IMR-90 (cell line): ENCODE data around the gene FLII. TPM values are rescaled to one million over a fixed set of nuclear protein-coding genes. Genes with fewer than 3 reads are reported as not detected.

Experiments
- ATAC-seq: fragments of 200-7000 bp; cut with Tn5 transposase; 2 replicates; pipeline ENCODE4 v1.9.1; 2020; ENCODE audit warnings: low read depth, mild to moderate bottlenecking, moderate library complexity
- BruUV-seq: library from RNA; stranded (reverse); fragments of 400-500 nt; replicated peaks from 2 replicates; lab custom pipeline; 2021; lab: Mats Ljungman, UMichigan
- CTCF ChIA-PET: fragments of 300-600 bp; formaldehyde crosslinking; extraction: SDS; loops from one replicate; lab custom pipeline; 2021; ENCODE audit warnings: antibody characterized with exemption; lab: Yijun Ruan, JAX
- POLR2A ChIA-PET: fragments of 300-600 bp; sonication (Branson Sonifier 250); formaldehyde crosslinking; loops from one replicate; lab custom pipeline; 2022; ENCODE audit warnings: antibody characterized with exemption; ENCODE audit not compliant: unreplicated experiment; lab: Charles Lee
- DNase-seq: peaks from one replicate; pipeline ENCODE4 v3.0.0; 2013
- H2AFZ ChIP-seq: replicated peaks from 2 replicates; pipeline ENCODE3; 2013; ENCODE audit warnings: low read length, mild to moderate bottlenecking; ENCODE audit not compliant: poor library complexity
- H2AK5ac ChIP-seq: 2 replicates; pipeline ENCODE4 v1.6.1; 2013; ENCODE audit warnings: low read depth, low read length, inconsistent platforms
- H2AK9ac ChIP-seq: replicated peaks from 2 replicates; pipeline ENCODE3; 2013; ENCODE audit warnings: mild to moderate bottlenecking, low read depth, low read length, moderate library complexity; ENCODE audit not compliant: poor library complexity
- H2BK120ac ChIP-seq: 2 replicates; pipeline ENCODE4 v1.6.1; 2013; ENCODE audit warnings: low read depth, low read length, inconsistent platforms
- H2BK15ac ChIP-seq: 3 replicates; pipeline ENCODE4 v1.6.1; 2013; ENCODE audit warnings: low read depth, low read length, inconsistent platforms
- H2BK20ac ChIP-seq: 2 replicates; pipeline ENCODE4 v1.6.1; 2013; ENCODE audit warnings: low read depth, mild to moderate bottlenecking, inconsistent platforms, low read length, moderate library complexity
- H2BK5ac ChIP-seq: 2 replicates; pipeline ENCODE4 v1.6.1; 2013; ENCODE audit warnings: mild to moderate bottlenecking, low read depth, low read length, inconsistent platforms; ENCODE audit not compliant: poor library complexity, severe bottlenecking
- H3K14ac ChIP-seq: replicated peaks from 2 replicates; pipeline ENCODE4 v1.6.1; 2013; ENCODE audit warnings: low read depth, low read length, inconsistent platforms
- H3K18ac ChIP-seq: 2 replicates; pipeline ENCODE4 v1.6.1; 2013; ENCODE audit warnings: low read depth, low read length, control low read depth
- H3K23ac ChIP-seq: 2 replicates; pipeline ENCODE4 v1.6.1; 2013; ENCODE audit warnings: low read depth, low read length, inconsistent platforms
- H3K27ac ChIP-seq: 2 replicates; pipeline ENCODE4 v1.5.1; 2013; ENCODE audit warnings: mild to moderate bottlenecking, control low read depth, low read length; ENCODE audit not compliant: insufficient read depth
- H3K27me3 ChIP-seq: 2 replicates; pipeline ENCODE4 v1.6.1; 2013; ENCODE audit warnings: low read length; ENCODE audit not compliant: control insufficient read depth, insufficient read depth
- H3K36me3 ChIP-seq: 2 replicates; pipeline ENCODE4 v1.6.1; 2013; ENCODE audit warnings: low read length, mixed read lengths; ENCODE audit not compliant: control insufficient read depth, insufficient read depth
- H3K4ac ChIP-seq: 2 replicates; pipeline ENCODE4 v1.6.1; 2013; ENCODE audit warnings: low read depth, low read length, inconsistent platforms
- H3K4me1 ChIP-seq: 2 replicates; pipeline ENCODE4 v1.6.1; 2013; ENCODE audit warnings: low read length, mixed read lengths; ENCODE audit not compliant: control insufficient read depth, insufficient read depth
- H3K4me2 ChIP-seq: 2 replicates; pipeline ENCODE4 v1.6.1; 2013; ENCODE audit warnings: low read depth, mild to moderate bottlenecking, control low read depth, low read length, moderate library complexity
- H3K4me3 ChIP-seq: 2 replicates; pipeline ENCODE4 v1.5.1; 2013; ENCODE audit warnings: low read depth, mild to moderate bottlenecking, control low read depth, low read length, moderate library complexity; ENCODE audit not compliant: insufficient read depth
- H3K56ac ChIP-seq: 2 replicates; pipeline ENCODE4 v1.6.1; 2013; ENCODE audit warnings: low read length, inconsistent platforms; ENCODE audit not compliant: insufficient read depth; ENCODE audit errors: extremely low read depth
- H3K79me1 ChIP-seq, 2 experiments: 2 replicates each; pipeline ENCODE4 v1.6.1; 2013; ENCODE audit warnings: low read length in 2 of 2, inconsistent platforms in 1 of 2, low read depth in 1 of 2
- H3K9ac ChIP-seq: 2 replicates; pipeline ENCODE4 v1.6.1; 2013; ENCODE audit warnings: low read depth, low read length, control low read depth
- H3K9me1 ChIP-seq: 2 replicates; pipeline ENCODE4 v1.6.1; 2013; ENCODE audit warnings: low read length, inconsistent platforms; ENCODE audit not compliant: insufficient read depth
- H3K9me3 ChIP-seq: 2 replicates; pipeline ENCODE4 v1.6.1; 2013; ENCODE audit warnings: low read length; ENCODE audit not compliant: control insufficient read depth, insufficient read depth
- H4K20me1 ChIP-seq: 2 replicates; pipeline ENCODE4 v1.6.1; 2013; ENCODE audit warnings: low read length, inconsistent platforms; ENCODE audit not compliant: insufficient read depth
- H4K5ac ChIP-seq: 2 replicates; pipeline ENCODE4 v1.6.1; 2013; ENCODE audit warnings: mild to moderate bottlenecking, low read depth, low read length, control low read depth
- H4K8ac ChIP-seq, 2 experiments: 2 replicates each; pipeline ENCODE4 v1.6.1; 2013; ENCODE audit warnings: low read depth in 2 of 2, low read length in 2 of 2, control low read depth in 1 of 2, inconsistent platforms in 1 of 2
- H4K91ac ChIP-seq: 2 replicates; pipeline ENCODE4 v1.6.1; 2013; ENCODE audit warnings: low read depth, low read length, inconsistent platforms; ENCODE audit not compliant: insufficient read depth
- BHLHE40 ChIP-seq: fragments of 150-350 bp; IDR thresholded peaks from 2 replicates; pipeline ENCODE4 v1.6.1; 2016; ENCODE audit warnings: mild to moderate bottlenecking, low read depth, low read length
- CEBPB ChIP-seq: IDR thresholded peaks from 2 replicates; pipeline ENCODE4 v1.6.1; 2012; ENCODE audit warnings: low read depth, low read length, improper control_type of control experiment
- CHD1 ChIP-seq: IDR thresholded peaks from 2 replicates; pipeline ENCODE4 v1.6.1; 2012; ENCODE audit warnings: low read depth, low read length, improper control_type of control experiment
- CTCF ChIP-seq: conservative IDR thresholded peaks from 2 replicates; pipeline ENCODE4 v1.5.1; 2012; ENCODE audit warnings: mild to moderate bottlenecking, low read depth, low read length, improper control_type of control experiment
- ELK1 ChIP-seq: fragments of 150-350 bp; IDR thresholded peaks from 2 replicates; pipeline ENCODE4 v1.6.1; 2016; ENCODE audit warnings: low read depth, mild to moderate bottlenecking, low read length, moderate library complexity, borderline replicate concordance
- FOS ChIP-seq: fragments of 150-350 bp; IDR thresholded peaks from 2 replicates; pipeline ENCODE4 v1.6.1; 2016; ENCODE audit warnings: low read depth, low read length
- MAFK ChIP-seq: IDR thresholded peaks from 2 replicates; pipeline ENCODE4 v1.6.1; 2012; ENCODE audit warnings: low read depth, low read length, improper control_type of control experiment
- MAZ ChIP-seq: IDR thresholded peaks from 2 replicates; pipeline ENCODE4 v1.6.1; 2012; ENCODE audit warnings: low read depth, mild to moderate bottlenecking, low read length, improper control_type of control experiment, moderate library complexity, borderline replicate concordance
- MXI1 ChIP-seq: IDR thresholded peaks from 2 replicates; pipeline ENCODE4 v1.6.1; 2012; ENCODE audit warnings: low read depth, mild to moderate bottlenecking, low read length, moderate library complexity, borderline replicate concordance
- NFE2L2 ChIP-seq: fragments of 150-350 bp; IDR thresholded peaks from 2 replicates; pipeline ENCODE4 v1.6.1; 2016; ENCODE audit warnings: low read depth, mild to moderate bottlenecking, low read length
- POLR2A ChIP-seq: IDR thresholded peaks from 2 replicates; pipeline ENCODE4 v1.6.1; 2012; ENCODE audit warnings: mild to moderate bottlenecking, low read depth, low read length
- RAD21 ChIP-seq: IDR thresholded peaks from 2 replicates; pipeline ENCODE4 v1.6.1; 2012; ENCODE audit warnings: low read length, improper control_type of control experiment
- RCOR1 ChIP-seq: IDR thresholded peaks from 2 replicates; pipeline ENCODE4 v1.6.1; 2012; ENCODE audit warnings: mild to moderate bottlenecking, low read length, improper control_type of control experiment; ENCODE audit not compliant: insufficient replicate concordance
- RFX5 ChIP-seq: IDR thresholded peaks from 2 replicates; pipeline ENCODE4 v1.8.0; 2012; ENCODE audit warnings: low read depth, mild to moderate bottlenecking, low read length, moderate library complexity
- SMC3 ChIP-seq: fragments of 150-350 bp; IDR thresholded peaks from 2 replicates; pipeline ENCODE4 v1.6.1; 2016; ENCODE audit warnings: low read depth, mild to moderate bottlenecking, antibody characterized with exemption, low read length, moderate library complexity
- USF2 ChIP-seq: fragments of 150-350 bp; IDR thresholded peaks from 2 replicates; pipeline ENCODE4 v1.6.1; 2017; ENCODE audit warnings: mild to moderate bottlenecking, antibody characterized with exemption, low read length, low read depth
- WGBS, 2 experiments: methylation state at CpG; one replicate each; pipeline versions ENCODE4 v1.1.5 to v1.1.7; 2013; ENCODE audit warnings: missing lambda C conversion rate in 2 of 2; ENCODE audit not compliant: insufficient read length in 1 of 2; ENCODE audit errors: extremely low coverage in 2 of 2; 5-methylcytosine and 5-hydroxymethylcytosine counted together
- dilution Hi-C: fragments of 300-500 bp; cut with HindIII; formaldehyde crosslinking; loops from one replicate; pipeline ENCODE4 v1.14.3; 2018; ENCODE audit warnings: low sequenced_read_pairs; ENCODE audit not compliant: unreplicated experiment
- in situ Hi-C: fragments of 300-500 bp; cut with MboI; formaldehyde crosslinking; loops from 3 replicates; pipeline ENCODE4 v1.14.3; 2019; ENCODE audit warnings: low sequenced_read_pairs, inconsistent platforms, mixed read lengths
- intact Hi-C: fragments of 100-400 bp; cut with micrococcal nuclease; formaldehyde crosslinking; loops from 2 replicates; pipeline ENCODE4 v1.10.0; 2022
- polyA plus RNA-seq, 3 experiments: library from polyadenylated mRNA; depleted of rRNA; stranded (reverse); fragments of >200 nt; gene quantifications; 2 replicates each; pipeline ENCODE4 v1.2.3, GENCODE V29; 2012; ENCODE audit warnings: low replicate concordance in 1 of 3
- total RNA-seq: library from RNA; depleted of rRNA; stranded (reverse); fragments of >200 nt; gene quantifications from 2 replicates; pipeline ENCODE4 v1.2.3, GENCODE V29; 2012

Gene FLII
- total and polyA plus RNA-seq, 2 of the 4 experiments (the other 2 are of a cell fraction): 263 to 290 TPM

GRCh38 chr17:18261146-18261515, 2.6 kb upstream of the FLII start:
- in situ Hi-C loops: no loop called here
- BruUV-seq: no TSS peak
- Histone ChIP-seq H4K8ac (peak overlapping the region in 1 of 2 experiments; percentile 62; a peak in 2 of 4 replicates), H3K4ac (peak overlapping the region; percentile 76), H3K9me1 (peaks cover 12% of the 10 kb centered on the region; the same call in 1 of the 2 replicates), H4K5ac (0 out of 2 replicates have a peak overlapping the region, but pooled peaks have one; percentile 19), H3K27me3 (no peaks in the 10 kb centered on the region), H3K9me3 (no peaks in the 10 kb centered on the region), H3K18ac (peak overlapping the region; percentile 1; the same call in 1 of the 2 replicates), H2AFZ (peak overlapping the region; percentile 95), H3K36me3 (peaks cover 32% of the 10 kb centered on the region), H4K91ac (peak overlapping the region; percentile 28), H3K56ac (peak overlapping the region; percentile 57; the same call in 1 of the 2 replicates), H3K4me3 (peak overlapping the region; percentile 75), H3K9ac (peak overlapping the region; percentile 74), H2BK20ac (no peak overlapping the region), H3K14ac (peak overlapping the region; percentile 92), H2BK120ac (peak overlapping the region; percentile 58), H2BK5ac (peak overlapping the region; percentile 77), H3K27ac (peak overlapping the region; percentile 71), H2AK9ac (peak overlapping the region; percentile 95), H2BK15ac (no peak overlapping the region), H3K4me2 (peak overlapping the region; percentile 93), H4K20me1 (peaks cover 18% of the 10 kb centered on the region), H3K23ac (peak overlapping the region; percentile 86), H3K4me1 (peaks cover 18% of the 10 kb centered on the region), H3K79me1 (peaks cover 19 to 66% of the 10 kb centered on the region in 2 experiments), H2AK5ac (peak overlapping the region; percentile 59; the same call in 1 of the 2 replicates)
- CTCF ChIA-PET: interaction anchor here (0.5 kb wide), 1 partner anchor 1961 kb away, joined by 6 read pairs; no protein-coding TSS in a partner anchor
- intact Hi-C loops: no loop called here
- DNase-seq (peak; percentile 44), ATAC-seq (peak; percentile 3; the same call in 1 of the 2 replicates)
- WGBS, 2 experiments: 0% methylated on average over 5 of the region's 16 CpGs; no CpG with 5 or more reads in 1 of the 2 experiments
- dilution Hi-C loops: no loop called here
- no peak for TF ChIP-seq BHLHE40
- no peak for TF ChIP-seq RCOR1
- no peak for TF ChIP-seq MXI1
- TF ChIP-seq RFX5: no peak
- no peak for TF ChIP-seq CHD1
- TF ChIP-seq CTCF: no peak
- no peak for TF ChIP-seq RAD21
- TF ChIP-seq NFE2L2: no peak
- no peak for TF ChIP-seq POLR2A
- no peak for TF ChIP-seq FOS
- no peak for TF ChIP-seq USF2
- no peak for TF ChIP-seq MAFK
- no peak for TF ChIP-seq ELK1
- no peak for TF ChIP-seq MAZ
- TF ChIP-seq SMC3: no peak
- TF ChIP-seq CEBPB: no peak
- POLR2A ChIA-PET: no interaction called here
